ENCODE results near the gene C20orf96.
"Not testable (repeated sequence)": the region's sequence is repeated elsewhere in the genome, so short reads cannot be mapped to it uniquely, and the experiment has no call there.

C20orf96 gene

DNA sequence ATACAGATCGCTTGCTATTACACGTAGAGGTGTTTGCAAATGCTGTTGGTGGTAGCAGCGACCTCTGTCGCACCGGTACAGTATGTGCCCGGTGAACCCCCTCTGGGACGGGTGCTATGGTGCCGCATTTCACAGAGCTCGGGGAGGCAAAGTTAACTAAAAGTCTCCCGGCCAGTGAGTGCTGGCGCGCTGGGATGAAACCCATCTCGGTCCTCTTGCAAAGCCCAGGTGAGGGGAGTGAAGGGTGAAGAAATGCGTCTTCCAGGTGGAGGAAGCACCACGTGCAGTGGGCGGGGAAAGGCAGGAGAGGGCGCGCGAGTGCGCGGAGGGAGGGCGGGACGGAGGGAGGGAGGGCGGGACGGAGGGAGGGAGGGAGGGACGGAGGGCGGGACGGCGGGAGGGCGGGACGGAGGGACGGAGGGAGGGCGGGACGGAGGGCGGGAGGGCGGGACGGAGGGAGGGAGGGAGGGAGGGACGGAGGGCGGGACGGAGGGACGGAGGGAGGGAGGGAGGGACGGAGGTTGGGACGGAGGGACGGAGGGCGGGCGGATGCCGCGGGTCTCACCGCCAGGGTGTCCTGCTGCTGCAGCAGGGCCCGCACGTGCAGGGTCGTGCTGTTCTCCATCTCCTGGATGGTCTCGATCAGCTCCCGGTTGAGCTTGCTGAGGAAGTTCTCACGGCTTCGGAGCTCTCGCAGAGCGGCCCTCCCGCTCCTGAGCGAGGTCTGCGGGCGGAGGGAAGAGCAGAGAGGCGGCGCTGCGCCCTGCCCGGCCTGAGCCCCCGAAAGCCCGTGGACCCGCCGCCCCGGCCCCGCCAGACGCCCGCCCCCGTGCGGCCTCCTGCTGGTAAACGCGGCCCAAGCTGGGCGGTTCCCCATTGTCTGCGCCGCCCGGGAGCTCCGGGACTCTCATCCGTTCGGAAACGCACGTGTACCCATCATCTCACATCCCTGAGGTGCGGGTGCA lies 11.7 kb downstream of the C20orf96 start:
- no peak for DNase-seq

DNA sequence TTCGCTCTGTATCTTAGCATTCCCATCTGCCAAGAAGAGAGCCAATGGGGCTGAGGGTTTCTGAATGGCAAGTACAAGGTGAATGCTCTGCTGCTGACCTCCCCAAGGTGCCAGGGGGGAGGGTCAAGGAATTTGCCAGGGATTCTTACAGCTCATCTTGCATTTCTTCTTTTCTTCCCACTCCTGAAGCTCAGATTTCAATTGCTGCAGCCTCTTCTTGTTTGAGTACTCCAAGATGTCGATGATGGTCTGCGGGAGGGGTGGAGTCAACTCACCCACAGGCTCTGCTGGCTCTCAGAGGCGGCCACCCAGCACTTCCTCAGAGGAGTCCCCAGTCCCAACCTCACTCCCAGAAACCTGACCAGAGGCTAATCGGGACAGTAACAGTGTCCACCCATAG lies 12.4 kb downstream of the C20orf96 start:
- no peak for DNase-seq

DNA sequence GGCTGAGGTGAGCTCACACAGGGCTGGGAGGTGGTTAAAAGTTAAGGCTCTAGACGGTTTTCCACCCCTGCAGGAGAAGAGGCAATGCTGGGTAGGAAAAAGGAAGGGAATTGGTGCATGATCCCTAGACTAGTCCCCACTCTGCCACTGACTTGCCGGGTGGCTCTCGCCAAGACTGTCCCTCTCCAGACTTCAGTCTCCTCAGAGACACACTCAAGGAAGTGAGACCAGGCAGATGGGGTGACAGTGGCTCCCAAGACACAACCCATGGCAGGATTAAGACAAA lies 13.1 kb downstream of the C20orf96 start:
- DNase-seq = no peak

DNA sequence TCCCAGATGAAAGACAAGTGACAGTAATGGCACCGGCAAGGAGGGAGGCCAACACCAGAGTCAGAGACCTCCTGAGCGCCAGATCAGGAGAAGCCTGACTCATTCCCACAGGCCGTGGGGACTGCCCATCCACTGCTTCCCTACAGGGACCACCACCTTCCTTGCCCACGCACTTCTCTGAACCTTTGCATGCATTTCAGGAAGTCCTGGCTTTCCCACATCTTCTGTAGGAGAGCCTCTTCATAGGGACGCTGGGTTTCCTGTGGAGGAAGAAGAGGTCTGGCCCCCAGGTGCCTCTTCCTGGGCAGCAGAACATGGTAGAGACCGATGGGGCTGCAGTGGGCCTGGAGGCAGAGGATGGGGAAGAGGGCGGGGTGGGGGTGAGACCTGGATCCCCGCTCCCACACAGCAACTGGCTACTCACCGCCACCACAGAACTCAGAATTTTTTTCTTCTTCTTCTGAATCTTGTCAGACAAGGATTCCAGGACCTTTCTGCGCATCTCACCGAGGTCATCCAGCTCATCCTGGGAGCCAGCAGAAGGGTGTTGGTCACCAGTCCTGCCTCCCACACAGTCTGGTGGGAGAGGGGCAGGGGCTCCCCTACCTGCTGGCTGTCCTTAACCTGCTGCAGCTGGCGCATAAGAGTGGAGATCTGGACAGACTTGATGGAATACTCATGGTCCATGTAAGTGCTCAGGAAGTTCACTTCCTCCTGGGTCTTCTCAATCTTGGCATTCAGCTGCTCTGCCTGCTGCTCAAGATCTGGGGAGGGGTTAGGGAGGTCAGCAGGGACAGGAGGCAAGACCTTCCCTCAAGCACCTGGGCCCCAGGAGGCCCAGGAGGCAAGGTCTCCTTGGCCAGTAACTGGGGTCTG lies 13.7 kb downstream of the C20orf96 start:
- no peak for DNase-seq

DNA sequence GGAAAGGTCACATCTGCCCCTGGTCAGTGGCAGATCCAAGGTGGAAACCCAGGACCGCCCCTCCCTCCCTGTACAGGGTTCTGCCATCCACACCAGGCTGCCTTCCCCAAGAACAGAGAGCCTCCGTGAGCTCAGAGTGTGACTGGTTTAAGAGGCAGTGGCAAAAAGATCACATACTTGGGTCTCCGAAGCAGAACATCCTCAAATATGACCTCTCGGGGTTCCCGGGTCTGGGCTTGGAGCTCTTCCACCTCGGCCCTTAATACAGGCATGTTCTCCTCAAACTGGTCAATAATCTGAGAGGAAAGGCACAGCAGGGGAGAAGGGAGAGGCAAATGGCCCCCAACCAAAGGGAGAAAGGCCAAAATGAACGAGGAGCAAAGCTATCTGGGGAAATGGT lies 14.8 kb downstream of the C20orf96 start:
- no peak for DNase-seq

DNA sequence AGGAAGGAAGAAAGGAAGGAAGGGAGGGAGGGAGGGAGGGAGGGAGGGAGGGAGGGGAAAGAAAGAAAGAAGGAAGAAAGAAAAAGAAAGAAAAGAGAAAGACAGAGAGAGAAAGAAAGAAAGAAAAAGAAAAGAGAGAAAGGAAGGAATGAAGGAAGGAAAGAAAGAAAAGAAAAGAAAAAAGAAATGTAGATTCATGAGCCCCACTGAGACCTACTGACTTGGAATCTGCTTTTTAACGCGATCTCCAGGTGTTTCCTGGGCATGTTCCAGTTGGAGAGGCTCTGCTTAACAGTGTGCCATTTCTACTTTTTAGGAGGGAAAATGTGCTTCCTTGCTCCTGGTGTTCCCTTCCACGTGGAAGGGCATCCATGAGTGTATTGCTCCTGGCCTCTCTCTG lies 16.7 kb downstream of the C20orf96 start:
- no peak for DNase-seq

DNA sequence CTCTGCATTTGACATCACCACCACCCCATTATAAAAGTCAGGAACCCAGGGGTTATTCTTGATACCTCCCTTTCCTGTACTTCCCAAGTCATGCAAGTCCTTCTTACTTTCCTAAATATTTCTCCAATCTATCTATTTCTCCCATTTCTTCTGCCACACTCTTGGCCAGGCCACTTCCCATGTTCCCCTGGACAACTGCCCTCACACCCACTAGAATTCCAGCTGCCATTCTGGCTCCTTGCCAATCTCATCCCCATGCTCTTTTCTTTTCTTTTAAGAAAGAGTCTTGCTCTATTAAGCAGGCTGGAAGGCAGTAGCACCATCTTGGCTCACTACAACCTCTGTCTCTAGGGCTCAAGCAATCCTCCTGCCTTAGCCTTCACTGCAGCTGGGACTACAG lies 17.8 kb downstream of the C20orf96 start:
- no peak for DNase-seq

DNA sequence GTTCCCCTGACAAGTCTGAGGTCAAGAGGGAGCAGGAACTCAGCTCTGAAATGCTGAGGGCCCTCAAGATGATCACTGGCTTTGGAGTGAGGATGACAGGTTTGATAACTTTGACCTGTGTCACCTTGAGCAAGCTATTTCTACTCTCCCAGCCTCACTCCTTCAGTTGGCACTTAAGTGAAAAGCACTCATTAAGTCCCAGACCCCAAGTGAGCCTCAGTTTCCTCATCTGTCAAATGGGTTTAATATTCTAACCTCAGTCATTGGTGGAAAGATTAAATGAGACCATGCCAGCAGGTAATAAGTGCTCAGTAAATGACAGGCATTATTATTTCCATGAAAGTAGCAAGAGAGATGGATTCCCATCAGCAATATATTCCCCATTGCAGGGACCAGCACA lies 19.0 kb downstream of the C20orf96 start:
- no peak for DNase-seq

DNA sequence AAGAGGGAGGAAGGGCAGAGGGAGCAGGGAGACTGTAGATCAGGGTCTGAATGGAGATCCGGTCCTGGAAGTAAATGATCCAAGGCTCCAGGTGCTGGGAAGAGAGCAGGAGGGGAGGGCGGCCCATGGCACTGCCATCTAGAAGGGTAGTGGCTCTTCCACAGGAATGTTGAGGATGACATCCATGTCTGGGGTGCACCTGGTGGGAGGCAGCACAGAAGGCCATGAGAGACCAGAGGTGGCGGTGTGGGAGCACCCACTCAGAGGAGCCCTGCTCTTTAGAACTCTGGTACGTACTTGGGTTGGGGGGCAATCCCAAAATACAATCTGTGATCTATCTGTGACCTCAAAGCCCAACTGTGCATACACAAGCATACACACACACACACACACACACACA lies 19.5 kb downstream of the C20orf96 start:
- no peak for DNase-seq

DNA sequence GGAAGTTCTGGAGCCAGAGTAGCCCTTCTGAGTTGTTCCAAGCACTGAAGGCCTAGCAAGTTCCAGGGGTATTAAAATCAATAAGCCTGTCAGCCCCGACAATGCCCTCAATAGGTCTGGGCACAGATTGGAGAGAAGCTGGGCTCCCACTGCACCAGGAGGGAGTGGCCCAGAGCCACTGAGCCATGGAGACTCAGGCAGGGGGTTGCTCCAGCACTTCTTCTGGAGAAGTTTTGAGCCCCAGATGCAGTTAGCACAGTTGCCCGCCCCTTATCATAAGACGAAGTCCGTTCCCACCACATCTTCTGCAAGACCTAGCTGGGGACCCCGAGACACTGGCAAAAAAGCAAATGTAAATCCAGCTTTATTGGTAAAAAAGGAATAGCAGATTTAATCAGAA lies 20.0 kb downstream of the C20orf96 start:
- DNase-seq = no peak

DNA sequence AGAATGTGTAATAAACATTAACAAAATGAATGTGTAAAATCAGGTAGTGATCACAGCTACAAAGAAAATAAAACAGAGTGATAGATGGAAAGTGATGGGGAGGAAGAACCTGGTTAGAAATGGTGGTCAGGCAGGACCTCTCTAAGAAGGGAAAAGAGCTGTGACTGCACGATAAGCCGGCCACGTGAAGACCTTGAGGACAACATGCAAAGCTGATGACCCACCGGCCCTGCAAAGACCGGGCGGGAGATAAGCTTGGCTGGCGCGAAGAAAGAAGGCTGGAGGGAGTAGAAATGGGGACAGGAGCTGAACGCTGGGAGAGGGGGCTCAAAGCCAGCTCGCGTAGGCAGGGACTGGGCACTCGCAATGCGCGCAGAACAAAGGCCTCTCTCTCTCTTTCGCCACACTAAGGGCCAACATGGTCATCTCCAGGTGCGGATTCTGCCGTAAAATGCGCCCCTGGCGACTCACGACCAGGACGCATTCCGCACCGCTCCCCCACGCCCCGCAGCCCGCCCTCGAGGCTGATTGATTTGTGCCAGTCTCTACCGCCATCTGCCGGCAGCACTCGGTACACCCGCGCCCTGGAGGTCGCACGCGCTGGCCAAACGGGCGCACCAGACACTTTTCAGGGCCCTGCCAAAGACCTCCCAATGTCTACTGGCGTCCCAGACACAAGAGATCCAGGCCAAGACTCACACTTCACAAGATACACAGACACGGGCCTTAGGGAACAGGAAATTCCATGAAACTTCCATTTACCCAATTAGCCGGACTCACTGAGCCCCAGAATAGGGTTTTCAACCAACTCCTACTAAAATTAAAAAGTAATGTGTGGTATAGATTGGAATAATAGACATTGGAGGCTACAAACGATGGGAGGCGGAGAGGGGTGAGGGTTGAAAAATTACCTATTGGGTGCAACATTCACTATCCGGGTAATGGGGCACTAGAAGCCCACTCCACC lies 23.7 kb downstream of the C20orf96 start:
- peak; percentile 77 to 89 (median 86) for DNase-seq

DNA sequence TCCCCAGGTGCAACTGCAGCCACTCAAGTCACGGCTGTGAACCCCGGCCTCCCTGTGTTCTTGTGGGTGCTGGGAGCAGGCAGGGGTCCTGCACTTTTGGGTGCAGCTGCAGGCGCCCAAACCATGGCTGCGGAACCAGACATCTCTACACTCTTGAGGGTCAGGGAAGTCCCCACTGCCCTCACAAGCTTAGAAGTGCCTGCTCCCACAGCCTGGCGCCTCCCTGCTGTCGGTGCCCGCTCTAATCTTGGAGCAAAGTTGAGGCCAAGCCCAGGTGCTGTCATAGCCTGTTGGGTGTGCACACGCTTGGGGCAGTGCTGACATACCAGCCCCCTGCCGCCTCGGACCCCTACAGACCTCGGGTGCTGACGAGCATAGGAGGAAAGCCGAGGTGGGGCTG lies 26.8 kb downstream of the C20orf96 start:
- no peak for DNase-seq

DNA sequence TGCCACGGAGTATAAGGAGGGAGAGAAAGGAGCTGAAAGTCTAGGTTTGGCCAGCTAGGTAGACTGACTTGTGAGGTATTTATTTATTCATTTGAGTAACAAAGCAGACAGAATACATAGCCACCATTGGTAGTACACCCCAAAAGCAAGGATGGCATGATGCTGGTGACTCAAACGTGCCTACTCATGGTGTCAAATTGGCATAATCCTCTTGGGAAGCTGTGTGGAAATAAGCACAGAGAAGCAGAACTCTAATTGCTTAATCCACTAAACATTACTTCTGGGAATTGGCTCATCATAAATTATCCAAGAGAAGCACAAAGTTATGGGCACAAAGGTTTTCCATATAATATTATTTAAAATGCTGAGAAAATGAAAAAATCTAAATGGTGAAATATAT lies 30.6 kb downstream of the C20orf96 start:
- no peak for DNase-seq

DNA sequence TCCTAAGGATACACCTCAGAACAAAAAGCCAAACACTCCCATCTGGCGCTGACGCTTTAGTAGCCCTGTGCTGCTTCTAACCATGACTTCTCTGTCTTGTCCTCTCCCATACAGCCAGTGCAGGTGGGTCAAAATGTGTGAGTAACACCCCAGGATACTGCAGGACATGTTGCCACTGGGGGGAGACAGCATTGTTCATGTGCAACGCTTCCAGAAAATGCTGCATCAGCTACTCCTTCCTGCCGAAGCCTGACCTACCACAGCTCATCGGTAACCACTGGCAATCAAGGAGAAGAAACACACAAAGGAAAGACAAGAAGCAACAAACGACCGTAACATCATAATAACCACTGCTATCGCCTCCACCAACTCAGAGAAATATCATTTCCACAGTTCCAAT lies 31.6 kb downstream of the C20orf96 start:
- DNase-seq = no peak

DNA sequence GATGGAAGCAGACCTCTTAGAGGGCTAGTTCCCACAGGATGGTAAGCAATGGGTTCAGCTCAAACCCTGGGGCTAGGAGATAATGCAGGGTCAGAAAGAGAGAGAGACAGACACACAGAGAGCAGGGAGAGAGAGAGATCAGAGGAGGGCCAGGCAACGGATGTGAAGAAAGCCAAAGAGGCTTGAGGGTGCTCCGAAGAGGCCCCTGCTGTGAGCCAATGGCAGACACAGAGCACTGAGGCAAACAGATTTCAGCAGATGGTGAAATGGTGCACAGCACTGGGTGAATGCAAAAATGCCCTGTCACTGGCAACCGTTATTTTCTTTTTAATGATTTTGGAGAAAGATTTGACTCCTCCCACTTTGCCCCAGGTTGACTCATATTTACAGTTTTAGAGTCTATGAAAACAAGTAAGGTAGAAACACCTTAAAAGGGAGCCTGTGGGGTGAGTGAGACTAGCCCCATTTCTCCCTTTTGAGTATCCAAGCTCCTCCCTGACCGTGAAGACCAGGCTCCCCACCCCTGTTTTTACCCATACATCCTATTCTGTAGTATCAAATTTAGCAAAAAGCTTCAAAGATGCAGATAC lies 32.2 kb downstream of the C20orf96 start:
- no peak for DNase-seq

DNA sequence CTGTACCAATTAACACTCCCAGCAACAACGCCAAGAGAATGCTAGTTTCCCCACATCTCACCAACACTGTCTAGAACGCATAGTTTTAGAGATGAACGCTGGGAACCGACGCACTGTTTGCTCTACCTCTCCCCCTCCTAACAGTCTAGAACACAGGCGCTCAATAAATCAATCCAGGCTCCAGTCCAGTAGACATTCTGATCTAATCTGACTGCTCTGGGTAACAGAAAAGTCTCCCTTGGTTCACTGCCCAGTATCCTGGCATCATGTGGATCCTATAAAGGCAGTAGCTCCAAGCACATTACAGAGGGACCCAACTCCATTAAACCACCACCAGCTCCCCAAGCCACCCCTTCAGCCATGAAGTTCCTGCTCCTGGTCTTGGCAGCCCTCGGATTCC lies 33.1 kb downstream of the C20orf96 start, which contains the start of gene DEFB132:
Gene DEFB132 (plus strand): TSS at position 306 of the 400 bp plus-strand sequence. CDS start 55 bp downstream, at position 361.
- DNase-seq = no peak

DNA sequence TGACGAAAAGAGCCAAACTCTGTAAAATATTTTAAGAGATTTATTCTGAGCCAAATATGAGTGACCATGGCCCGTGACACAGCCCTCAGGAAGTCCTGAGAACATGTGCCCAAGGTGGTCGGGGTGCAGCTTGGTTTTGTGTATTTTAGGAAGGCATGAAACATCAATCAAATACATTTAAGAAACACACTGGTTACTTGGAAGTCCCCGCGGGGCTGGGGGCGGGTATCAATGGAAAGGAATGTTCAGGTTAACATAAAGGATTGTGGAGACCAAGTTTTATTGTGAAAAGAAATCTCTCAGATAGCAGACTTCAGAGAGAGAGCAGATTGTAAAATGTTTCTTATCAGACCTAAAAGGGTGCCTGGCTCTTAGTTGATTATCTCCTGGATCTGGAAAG lies 37.1 kb downstream of the C20orf96 start:
- not testable (repeated sequence) for DNase-seq

DNA sequence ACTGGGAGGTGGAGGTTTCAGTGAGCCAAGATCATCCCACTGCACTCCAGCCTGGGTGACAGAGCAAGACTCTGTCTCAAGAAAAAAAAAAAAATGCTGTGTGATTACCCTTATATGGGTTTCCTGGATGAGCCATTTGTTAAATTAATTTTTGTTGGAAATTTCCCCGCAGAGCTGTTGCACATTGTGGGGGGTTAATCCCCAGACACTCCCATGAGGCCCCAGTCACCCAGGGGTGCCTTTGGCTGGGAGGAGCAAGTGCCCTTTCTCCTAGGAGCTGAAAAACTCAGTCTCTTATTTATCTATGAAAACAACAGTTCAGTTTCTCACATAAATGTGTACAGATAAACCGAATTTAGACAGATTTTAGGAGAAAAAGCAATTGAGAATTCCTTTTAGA lies 37.7 kb downstream of the C20orf96 start:
- no peak for DNase-seq

DNA sequence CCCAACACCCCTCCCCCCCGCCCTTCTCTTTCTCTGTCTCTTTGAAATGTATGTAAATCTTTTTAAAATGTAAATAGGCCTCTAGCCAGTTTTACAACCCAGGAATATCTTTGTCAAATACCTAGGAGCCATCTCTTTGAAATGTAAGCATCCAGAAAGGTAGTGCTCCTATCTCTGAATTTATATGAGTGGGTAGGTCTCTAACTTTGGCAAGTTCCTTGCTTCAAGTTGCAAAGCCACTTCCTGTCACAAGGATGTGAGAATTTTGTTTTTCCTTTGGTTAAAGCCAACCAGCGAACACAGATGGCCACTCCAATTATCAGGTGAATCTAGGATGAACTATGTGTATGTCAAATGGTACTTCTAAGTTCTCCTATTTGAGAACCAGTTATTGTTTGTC lies 39.2 kb downstream of the C20orf96 start:
- DNase-seq = no peak

DNA sequence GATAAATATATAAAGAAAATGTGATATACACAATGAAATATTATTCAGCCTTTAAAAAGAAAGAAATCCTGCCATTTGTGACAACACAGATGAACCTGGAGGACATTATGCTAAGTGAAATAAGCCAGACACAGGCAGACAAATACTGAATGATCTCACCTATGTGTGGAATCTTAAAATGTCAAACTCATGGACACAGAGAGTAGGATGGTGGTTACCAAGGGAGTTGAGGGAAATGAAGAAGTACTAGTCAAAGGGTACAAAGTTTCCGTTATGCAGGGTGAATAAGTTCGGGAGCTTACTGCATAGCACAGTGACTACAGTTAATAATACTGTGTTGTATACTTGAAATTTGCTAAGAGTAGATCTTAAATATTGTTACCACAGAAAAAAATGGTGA lies 47.6 kb downstream of the C20orf96 start:
- no peak for DNase-seq

DNA sequence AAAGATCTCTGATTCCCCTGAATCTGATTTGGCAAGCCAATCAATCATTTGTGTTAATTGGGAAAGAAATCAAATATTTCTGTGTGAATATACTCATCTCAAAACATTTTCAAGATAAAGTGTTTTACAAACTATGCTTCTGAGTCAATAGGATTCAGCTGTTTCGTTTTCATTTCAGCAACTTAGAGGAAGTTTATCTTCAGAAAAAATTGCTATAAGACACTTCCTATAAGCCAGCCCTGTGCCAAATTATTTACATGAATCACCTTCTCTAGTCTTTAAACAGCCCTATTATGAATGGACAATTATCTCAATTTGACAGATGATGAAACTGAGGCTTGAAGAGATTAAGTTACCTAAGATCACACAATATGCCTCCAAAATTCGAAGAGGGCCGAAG lies 52.6 kb downstream of the C20orf96 start:
- no peak for DNase-seq

DNA sequence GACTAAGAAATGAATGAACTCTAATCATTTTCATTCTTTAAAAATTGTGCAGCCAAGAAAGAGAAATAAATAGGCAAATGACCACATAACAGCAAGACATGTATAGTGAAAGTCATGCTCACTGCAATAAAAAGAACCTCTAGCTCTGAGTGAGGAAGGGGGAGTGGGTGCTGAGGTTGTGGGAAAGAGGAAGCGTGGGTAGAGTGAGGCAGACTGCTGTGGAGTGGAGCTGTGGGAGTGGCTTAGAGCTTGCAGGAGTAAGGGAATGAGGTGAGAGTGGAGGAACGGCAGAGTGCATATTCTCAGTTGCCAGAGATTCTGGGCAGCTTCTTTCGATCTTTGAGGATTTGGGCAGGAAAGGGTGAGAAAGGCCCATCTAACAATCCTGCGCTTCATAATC lies 53.1 kb downstream of the C20orf96 start:
- DNase-seq = no peak

Data from activated CD4-positive, CD25-positive, alpha-beta regulatory T cell (primary cell).